ENCODE measurements around the gene IDS. TPM values are rescaled to one million over a fixed set of nuclear protein-coding genes. Genes with fewer than 3 reads are reported as not detected.

IDS gene
- total RNA-seq, 1 experiment from 2014 or later, result 39.2 TPM

GRCh38 chrX:149453030-149453429 is 52.1 kb downstream of the IDS start:
- WGBS (ENCODE audit: extremely low coverage, insufficient read length, low lambda C conversion rate), result no CpG with 5 or more reads among the region's 2 CpGs
- Histone ChIP-seq H3K4ac (ENCODE audit: low read depth, low read length) (no peak overlapping the region), H4K5ac (ENCODE audit: insufficient read length, low read depth, low read length) (no peak overlapping the region)

More at GRCh38 chrX:149453030-149453429, 52.1 kb downstream of the IDS start:
- H3K36me3 Mint-ChIP-seq (ENCODE audit: insufficient read depth in 1 of 3, low read depth in 3 of 3), result peaks cover 0 to 7% (median 6%) of the 10 kb centered on the region in 3 experiments; a peak in 4 of 7 replicates
- H4K91ac ChIP-seq (ENCODE audit: insufficient read length, low read depth, low read length), result no peak overlapping the region
- H3K4me1 ChIP-seq (ENCODE audit: insufficient read depth, low read length), result no peaks in the 10 kb centered on the region
- H4K20me1 ChIP-seq (ENCODE audit: control insufficient read depth, insufficient read depth, insufficient read length), result no peaks in the 10 kb centered on the region
- H3K9me3 Mint-ChIP-seq, result peaks cover 54 to 61% of the 10 kb centered on the region in 2 experiments
- no peak overlapping the region for H3K4me2 ChIP-seq (ENCODE audit: insufficient read depth, insufficient read length, low read length)
- DNase-seq, result no peak
- no peak overlapping the region for H3K18ac ChIP-seq (ENCODE audit: insufficient read length, low read depth, low read length)
- H3K27me3 Mint-ChIP-seq (ENCODE audit: low read depth), result no peaks in the 10 kb centered on the region; the same call in 1 of the 2 replicates
- H2AFZ ChIP-seq (ENCODE audit: low read length), result no peak overlapping the region
- no peak overlapping the region for H3K9ac ChIP-seq (ENCODE audit: extremely low read depth, insufficient read length, low read length)
- no peak overlapping the region for H2BK120ac ChIP-seq (ENCODE audit: low read depth, low read length, poor library complexity, severe bottlenecking)
- H2BK20ac ChIP-seq (ENCODE audit: low read depth, low read length, poor library complexity, severe bottlenecking), result no peak overlapping the region
- no peak overlapping the region for H3K14ac ChIP-seq (ENCODE audit: insufficient read depth, low read length)
- H3K9me3 ChIP-seq (ENCODE audit: control insufficient read depth, low read depth, low read length), result peaks cover 17% of the 10 kb centered on the region
- no peaks in the 10 kb centered on the region for H3K79me1 ChIP-seq (ENCODE audit: insufficient read depth, low read depth, low read length, poor library complexity, severe bottlenecking)
- H3K27ac Mint-ChIP-seq, result no peak overlapping the region
- H3K79me2 ChIP-seq (ENCODE audit: insufficient read depth, low read length), result no peaks in the 10 kb centered on the region
- H4K8ac ChIP-seq (replicated peaks; ENCODE audit: insufficient read length, low read depth, low read length), result no peak overlapping the region
- H3K27ac ChIP-seq (ENCODE audit: insufficient read length, low read depth, low read length), result no peak overlapping the region
- no peak overlapping the region for H2BK12ac ChIP-seq (ENCODE audit: insufficient read length, low read depth, low read length)
- H3K4me3 Mint-ChIP-seq, result no peak overlapping the region
- no peak overlapping the region for H2BK5ac ChIP-seq (ENCODE audit: insufficient read length, low read length)
- no peak overlapping the region for H3K23ac ChIP-seq (ENCODE audit: insufficient read length, low read depth, low read length)
- H3K23me2 ChIP-seq (ENCODE audit: insufficient read length, low read depth, low read length, poor library complexity, severe bottlenecking), result no peaks in the 10 kb centered on the region
- H3K4me1 Mint-ChIP-seq, result no peaks in the 10 kb centered on the region
- H2AK5ac ChIP-seq (ENCODE audit: insufficient read length, low read length), result no peak overlapping the region
- no peak for TF ChIP-seq CTCF (conservative IDR thresholded peaks at IDR 0.05)
- H3T11ph ChIP-seq (ENCODE audit: low read length), result no peak overlapping the region
- H3K27me3 ChIP-seq (ENCODE audit: insufficient read depth, low read length), result no peaks in the 10 kb centered on the region
- no peak overlapping the region for H2BK15ac ChIP-seq (ENCODE audit: low read depth, low read length)
- H3K56ac ChIP-seq (ENCODE audit: insufficient read length, low read depth, low read length), result no peak overlapping the region
